ENCODE results near the gene SLAIN2. TPM values are rescaled to one million over a fixed set of nuclear protein-coding genes. Genes with fewer than 3 reads are reported as not detected.

The SLAIN2 gene
- total and polyA plus RNA-seq, 12 donors = 7.5 to 181 (median 46.6) TPM

DNA sequence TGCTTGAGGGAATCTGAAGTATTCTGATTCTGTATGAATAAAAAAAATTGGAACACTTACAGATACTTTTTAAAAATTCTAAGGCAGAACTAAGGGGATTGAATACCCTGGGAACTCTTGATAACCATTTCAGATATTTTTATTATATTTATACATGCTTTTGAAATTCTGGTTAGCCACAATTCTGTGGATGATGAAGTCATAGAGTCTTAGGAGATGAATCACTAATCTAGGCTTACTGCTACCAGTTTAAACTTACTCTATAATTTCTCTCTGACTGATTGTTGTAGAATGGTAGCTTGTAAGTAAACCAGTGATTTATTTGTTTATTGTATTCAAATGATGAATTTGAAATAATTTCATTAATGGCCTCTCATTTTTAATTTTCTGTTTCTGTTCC lies 11.4 kb upstream of the SLAIN2 start:
- H3K27ac ChIP-seq = no peak overlapping the region

DNA sequence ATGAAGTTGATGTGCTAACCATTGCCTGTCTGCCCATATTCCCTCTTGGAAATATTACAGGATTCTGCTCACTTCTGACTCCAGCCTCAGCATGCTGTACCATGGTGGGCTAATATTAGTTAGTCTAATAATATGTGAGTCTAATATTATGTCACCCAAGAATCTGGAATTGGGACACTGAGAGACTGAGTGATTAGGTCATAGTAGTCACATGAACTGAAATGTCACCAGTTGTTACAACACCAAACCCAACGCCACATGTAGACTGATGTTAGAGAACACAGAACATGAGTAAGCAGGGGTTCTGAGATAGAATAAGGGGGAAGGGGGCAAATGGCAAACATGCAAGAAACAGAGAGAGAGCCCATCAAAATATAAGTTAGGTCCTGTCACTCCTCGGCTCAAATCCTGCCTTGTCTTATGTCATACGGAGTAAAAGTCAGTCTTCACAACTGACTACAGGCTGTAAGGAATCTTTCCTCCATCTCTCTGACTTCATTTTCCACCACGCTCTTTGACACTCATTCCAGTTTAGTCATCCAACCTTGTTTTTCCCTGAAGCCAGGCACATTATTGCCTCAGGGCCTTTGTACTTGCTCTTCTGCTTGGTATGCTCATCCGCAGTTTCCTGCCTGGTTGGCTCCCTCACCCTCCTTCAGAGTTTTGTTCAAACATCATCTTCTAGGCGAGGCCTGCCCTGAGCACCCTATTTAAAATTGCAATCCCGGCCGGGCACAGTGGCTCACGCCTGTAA lies 9.6 kb upstream of the SLAIN2 start:
- no peak for TF ChIP-seq POLR2A (IDR thresholded peaks at IDR 0.05)
- H3K4me1 ChIP-seq (replicated peaks in 1 of 2) = no peaks in the 10 kb centered on the region
- H3K9me3 ChIP-seq (replicated peaks in 1 of 3) = no peaks in the 10 kb centered on the region
- no peaks in the 10 kb centered on the region for H3K27me3 ChIP-seq
- DNase-seq = no peak
- intact Hi-C loops (cut with DNase I) = no loop called here
- no peak overlapping the region for H3K4me3 ChIP-seq
- no peak overlapping the region for H3K27ac ChIP-seq
- H3K36me3 ChIP-seq (replicated peaks in 1 of 2) = no peaks in the 10 kb centered on the region
- WGBS, 4 donors = 87 to 91% (median 90%) methylated on average over 9 of the region's 9 CpGs

More for the DNA sequence above, 11.4 kb upstream of the SLAIN2 start:
- Histone ChIP-seq H3K4me1 (replicated peaks in 1 of 2) (no peaks in the 10 kb centered on the region), H3K27me3 (no peaks in the 10 kb centered on the region), H3K36me3 (replicated peaks in 1 of 2) (no peaks in the 10 kb centered on the region), H3K9me3 (replicated peaks in 1 of 3) (no peaks in the 10 kb centered on the region), H3K4me3 (no peak overlapping the region)
- intact Hi-C loops (cut with DNase I) = loop anchor here in 1 of 2 donors (10.0 kb wide), 1 partner anchor 225 kb away; no protein-coding TSS in a partner anchor
- TF ChIP-seq POLR2A (IDR thresholded peaks at IDR 0.05) = no peak
- TF ChIP-seq, protein P1, sequence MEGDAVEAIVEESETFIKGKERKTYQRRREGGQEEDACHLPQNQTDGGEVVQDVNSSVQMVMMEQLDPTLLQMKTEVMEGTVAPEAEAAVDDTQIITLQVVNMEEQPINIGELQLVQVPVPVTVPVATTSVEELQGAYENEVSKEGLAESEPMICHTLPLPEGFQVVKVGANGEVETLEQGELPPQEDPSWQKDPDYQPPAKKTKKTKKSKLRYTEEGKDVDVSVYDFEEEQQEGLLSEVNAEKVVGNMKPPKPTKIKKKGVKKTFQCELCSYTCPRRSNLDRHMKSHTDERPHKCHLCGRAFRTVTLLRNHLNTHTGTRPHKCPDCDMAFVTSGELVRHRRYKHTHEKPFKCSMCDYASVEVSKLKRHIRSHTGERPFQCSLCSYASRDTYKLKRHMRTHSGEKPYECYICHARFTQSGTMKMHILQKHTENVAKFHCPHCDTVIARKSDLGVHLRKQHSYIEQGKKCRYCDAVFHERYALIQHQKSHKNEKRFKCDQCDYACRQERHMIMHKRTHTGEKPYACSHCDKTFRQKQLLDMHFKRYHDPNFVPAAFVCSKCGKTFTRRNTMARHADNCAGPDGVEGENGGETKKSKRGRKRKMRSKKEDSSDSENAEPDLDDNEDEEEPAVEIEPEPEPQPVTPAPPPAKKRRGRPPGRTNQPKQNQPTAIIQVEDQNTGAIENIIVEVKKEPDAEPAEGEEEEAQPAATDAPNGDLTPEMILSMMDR (IDR thresholded peaks at IDR 0.05) = no peak
- no peak for DNase-seq

DNA sequence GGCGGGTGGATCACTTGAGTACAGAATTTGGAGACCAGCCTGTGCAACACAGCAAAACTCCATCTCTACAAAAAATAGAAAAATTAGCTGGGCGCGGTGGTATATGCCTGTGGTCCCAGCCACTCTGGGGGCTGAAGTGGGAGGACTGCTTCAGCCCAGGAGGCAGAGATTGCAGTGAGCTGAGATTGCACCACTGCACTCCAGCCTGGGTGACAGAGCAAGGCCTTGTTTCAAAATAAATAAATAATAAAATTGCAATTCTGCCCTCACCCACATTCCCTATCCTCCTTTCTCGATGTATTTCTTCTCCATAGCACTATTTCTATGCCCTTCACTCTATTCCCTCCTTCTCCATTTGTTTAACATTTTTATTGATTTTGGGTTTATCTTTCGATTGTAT lies 8.7 kb upstream of the SLAIN2 start:
- Histone ChIP-seq H3K9me3 (replicated peaks in 1 of 3) (no peaks in the 10 kb centered on the region), H3K27ac (no peak overlapping the region), H3K4me3 (no peak overlapping the region), H3K4me1 (replicated peaks in 1 of 2) (no peaks in the 10 kb centered on the region), H3K27me3 (no peaks in the 10 kb centered on the region), H3K36me3 (replicated peaks in 1 of 2) (no peaks in the 10 kb centered on the region)
- intact Hi-C loops (cut with DNase I) = no loop called here
- TF ChIP-seq POLR2A (IDR thresholded peaks at IDR 0.05) = no peak
- TF ChIP-seq, protein P1 (IDR thresholded peaks at IDR 0.05) = no peak
- DNase-seq = no peak
- 89 to 96% (median 95%) methylated on average over 5 of the region's 5 CpGs for WGBS, 4 donors

DNA sequence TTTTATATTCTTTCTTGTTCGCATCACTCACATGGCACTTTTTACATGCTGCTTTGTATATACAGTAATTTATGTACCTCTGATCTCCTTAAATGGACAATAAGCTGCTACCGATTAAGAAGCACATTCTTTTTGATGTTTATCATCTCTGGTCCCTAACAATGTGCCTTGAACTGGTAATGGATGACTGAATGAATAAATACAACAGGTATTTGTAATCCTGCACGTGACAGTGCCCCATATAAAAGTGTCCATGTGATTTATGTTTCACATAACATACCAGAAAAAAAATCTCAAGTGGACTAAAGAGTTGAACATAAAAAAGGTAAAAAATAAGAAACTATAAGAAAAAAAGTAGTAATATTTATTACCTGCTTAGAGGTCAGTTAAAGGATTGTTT lies 7.7 kb upstream of the SLAIN2 start:
- no peak overlapping the region for H3K27ac ChIP-seq
- WGBS, 4 donors = 55 to 63% (median 60%) methylated on average over 3 of the region's 3 CpGs
- no peaks in the 10 kb centered on the region for H3K4me1 ChIP-seq (replicated peaks in 1 of 2)
- no peaks in the 10 kb centered on the region for H3K9me3 ChIP-seq (replicated peaks in 1 of 3)
- TF ChIP-seq, protein P1 (IDR thresholded peaks at IDR 0.05) = no peak
- no peak for TF ChIP-seq POLR2A (IDR thresholded peaks at IDR 0.05)
- no peak overlapping the region for H3K4me3 ChIP-seq
- no peaks in the 10 kb centered on the region for H3K27me3 ChIP-seq
- no peaks in the 10 kb centered on the region for H3K36me3 ChIP-seq (replicated peaks in 1 of 2)
- intact Hi-C loops (cut with DNase I) = no loop called here
- DNase-seq = no peak

DNA sequence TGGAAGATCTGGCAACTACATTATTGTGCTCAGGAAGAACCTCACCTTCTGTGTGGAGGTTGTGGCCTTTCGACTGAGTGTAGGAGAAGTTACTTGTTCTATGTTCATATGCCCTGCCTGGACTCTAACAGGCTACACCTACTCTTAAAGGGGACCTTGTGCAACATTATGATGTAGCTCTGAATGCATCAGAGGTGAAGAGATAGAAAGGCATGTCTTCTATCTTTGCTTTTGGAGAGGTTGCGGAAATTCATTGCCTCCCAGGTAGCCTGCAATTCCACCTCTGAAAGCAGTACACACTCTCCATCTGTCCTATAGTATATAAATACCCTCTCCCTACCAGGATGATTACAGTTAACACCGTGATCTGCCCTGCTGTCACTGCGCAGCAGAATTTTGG lies 7.1 kb upstream of the SLAIN2 start:
- Histone ChIP-seq H3K27me3 (no peaks in the 10 kb centered on the region), H3K4me3 (no peak overlapping the region), H3K9me3 (replicated peaks in 1 of 3) (no peaks in the 10 kb centered on the region), H3K4me1 (replicated peaks in 1 of 2) (no peaks in the 10 kb centered on the region), H3K36me3 (replicated peaks in 1 of 2) (no peaks in the 10 kb centered on the region), H3K27ac (no peak overlapping the region)
- intact Hi-C loops (cut with DNase I) = no loop called here
- WGBS, 4 donors = 91 to 98% (median 94%) methylated on average over 4 of the region's 4 CpGs
- no peak for DNase-seq
- TF ChIP-seq, protein P1 (IDR thresholded peaks at IDR 0.05) = no peak
- TF ChIP-seq POLR2A (IDR thresholded peaks at IDR 0.05) = no peak
